HepG2 (cell line): ENCODE measurements around the gene NAT14. TPM values are rescaled to one million over a fixed set of nuclear protein-coding genes. Genes with fewer than 3 reads are reported as not detected.
A peak's percentile ranks its signal among the peaks of the same experiment; 100 is the strongest.

Experiments
- ATAC-seq: fragments of 200-7000 bp; cut with Tn5 transposase; 3 replicates; pipeline ENCODE4 v1.9.1; 2020; ENCODE audit warnings: mild to moderate bottlenecking, moderate library complexity
- BruUV-seq: library from RNA; stranded (reverse); fragments of 400-500 nt; replicated peaks from 2 replicates; lab custom pipeline; 2021; lab: Mats Ljungman, UMichigan
- CTCF ChIA-PET: fragments of 300-600 bp; formaldehyde crosslinking; extraction: SDS; loops from one replicate; lab custom pipeline; 2021; ENCODE audit warnings: low total read pairs, inconsistent platforms, low intra/inter-chr PET ratio; lab: Yijun Ruan, JAX
- POLR2A ChIA-PET: fragments of 350-600 bp; sonication (Branson Sonifier 250); formaldehyde crosslinking; loops from one replicate; lab custom pipeline; 2020; ENCODE audit warnings: antibody characterized with exemption, inconsistent platforms; lab: Yijun Ruan, JAX
- DNase-seq: peaks from one replicate; pipeline ENCODE4 v3.0.0-alpha.2; 2015; ENCODE audit warnings: low spot score
- FAIRE-seq: peaks from 3 replicates; lab custom pipeline; 2011; peaks lifted over from hg19 to GRCh38; lab: Jason Lieb, UNC
- H2AFZ ChIP-seq: one replicate; pipeline ENCODE4 v1.6.1; 2011; ENCODE audit warnings: low read length, inconsistent platforms
- H3K27ac ChIP-seq: fragments of 300-600 bp; 3 replicates; pipeline ENCODE4 v1.8.0; 2011; ENCODE audit warnings: mixed run types, mild to moderate bottlenecking, mixed read lengths, low read length, inconsistent platforms; ENCODE audit not compliant: insufficient read depth; ENCODE audit errors: extremely low read length
- H3K27me3 ChIP-seq, 2 experiments: fragments of 200-600 bp in 1 of 2; 2 replicates in 1 of 2; 3 replicates in 1 of 2; pipeline versions ENCODE4 v1.6.0 to v1.8.0; 2011; ENCODE audit warnings: low read length in 2 of 2, mild to moderate bottlenecking in 2 of 2, moderate library complexity in 2 of 2, inconsistent platforms in 1 of 2; ENCODE audit not compliant: insufficient read depth in 2 of 2, control insufficient read depth in 1 of 2
- H3K36me3 ChIP-seq, 2 experiments: fragments of 200-600 bp in 1 of 2; replicated peaks in 1 of 2; 2 replicates in 1 of 2; 3 replicates in 1 of 2; pipeline versions ENCODE4 v1.5.1 to v1.8.0; 2011; ENCODE audit warnings: low read length in 2 of 2, inconsistent platforms in 1 of 2; ENCODE audit not compliant: insufficient read depth in 2 of 2, control insufficient read depth in 1 of 2
- H3K4me1 ChIP-seq: 2 replicates; pipeline ENCODE4 v1.5.1; 2012; ENCODE audit warnings: low read length, inconsistent platforms; ENCODE audit not compliant: insufficient read depth
- H3K4me2 ChIP-seq: 2 replicates; pipeline ENCODE4 v1.6.0; 2011; ENCODE audit warnings: low read depth, low read length, inconsistent platforms
- H3K4me3 ChIP-seq, 3 experiments: fragments of 200-600 bp in 1 of 3; sonication (generic), shearing (Covaris generic) in 1 of 3; replicated peaks in 1 of 3; 2 replicates each; pipeline ENCODE4 v1.5.1; 2011 to 2016; ENCODE audit warnings: low read length in 3 of 3, inconsistent platforms in 2 of 3, low read depth in 2 of 3, mild to moderate bottlenecking in 2 of 3, control low read depth in 1 of 3, mixed read lengths in 1 of 3; ENCODE audit not compliant: insufficient read depth in 1 of 3
- H3K79me2 ChIP-seq: one replicate; pipeline ENCODE4 v1.6.1; 2011; ENCODE audit warnings: low read length, inconsistent platforms; ENCODE audit not compliant: insufficient read depth
- H3K9ac ChIP-seq: 2 replicates; pipeline ENCODE4 v1.6.0; 2011; ENCODE audit warnings: mild to moderate bottlenecking, low read depth, low read length, inconsistent platforms; ENCODE audit not compliant: insufficient read depth
- H3K9me3 ChIP-seq: 2 replicates; pipeline ENCODE4 v1.5.1; 2012; ENCODE audit warnings: mild to moderate bottlenecking, low read length
- H4K20me1 ChIP-seq: 2 replicates; pipeline ENCODE4 v1.6.0; 2011; ENCODE audit warnings: inconsistent platforms, mild to moderate bottlenecking, low read length, moderate library complexity; ENCODE audit not compliant: insufficient read depth
- GATAD1 ChIP-seq: IDR thresholded peaks from 2 replicates; pipeline ENCODE4 v1.6.1; 2016; ENCODE audit warnings: missing genetic modification reagents, missing compliant biosample characterization
- GATAD2A ChIP-seq: IDR thresholded peaks from 2 replicates; pipeline ENCODE4 v1.6.1; 2016
- HOXD1 ChIP-seq: sonication (generic); formaldehyde crosslinking; IDR thresholded peaks from 2 replicates; pipeline ENCODE4 v1.5.0; 2020; ENCODE audit warnings: missing genetic modification reagents
- JUND ChIP-seq: sonication (generic); formaldehyde crosslinking; IDR thresholded peaks from 2 replicates; pipeline ENCODE4 v1.8.0; 2022; ENCODE audit warnings: mild to moderate bottlenecking, missing genetic modification reagents
- KDM1A ChIP-seq: IDR thresholded peaks from 2 replicates; pipeline ENCODE4 v1.6.1; 2016; ENCODE audit warnings: missing compliant biosample characterization
- KDM2A ChIP-seq: sonication (generic); formaldehyde crosslinking; IDR thresholded peaks from 2 replicates; pipeline ENCODE4 v1.4.0; 2020; ENCODE audit warnings: low read depth, missing genetic modification reagents, borderline replicate concordance
- POLR2AphosphoS2 ChIP-seq: IDR thresholded peaks from 2 replicates; pipeline ENCODE4 v1.6.1; 2011; ENCODE audit warnings: low read depth, low read length, improper control_type of control experiment
- ZNF136 ChIP-seq: sonication (generic); formaldehyde crosslinking; IDR thresholded peaks from 2 replicates; pipeline ENCODE4 v1.8.1; 2022; ENCODE audit warnings: low read depth, mild to moderate bottlenecking, moderate library complexity, missing genetic modification reagents
- ZNF160 ChIP-seq: sonication (generic); formaldehyde crosslinking; IDR thresholded peaks from 2 replicates; pipeline ENCODE4 v1.8.0; 2022; ENCODE audit warnings: mild to moderate bottlenecking, inconsistent platforms, missing genetic modification reagents
- ZNF629 ChIP-seq: sonication (generic); formaldehyde crosslinking; conservative IDR thresholded peaks from 2 replicates; pipeline ENCODE4 v1.5.0; 2020; ENCODE audit warnings: missing genetic modification reagents
- WGBS: methylation state at CpG from one replicate; pipeline ENCODE4 v1.1.6; 2017; ENCODE audit warnings: low lambda C conversion rate; 5-methylcytosine and 5-hydroxymethylcytosine counted together
- in situ Hi-C: cut with HindIII; loops from 2 replicates; pipeline ENCODE4 v1.10.0; 2017; ENCODE audit warnings: low pct_unique_long_range_greater_than_20kb; ENCODE audit not compliant: extremely low pct_ligation_motif_present
- intact Hi-C: fragments of 100-400 bp; cut with micrococcal nuclease; formaldehyde crosslinking; loops from one replicate; pipeline ENCODE4 v1.10.0; 2022; ENCODE audit not compliant: unreplicated experiment
- polyA plus RNA-seq, 8 experiments: library from polyadenylated mRNA; depleted of rRNA in 3 of 8; stranded (reverse) in 7 of 8; unstranded in 1 of 8; fragments of >200 nt; fragmentation: Illumina TruSeq in 4 of 8; extraction: Trizol in 4 of 8; gene quantifications; 2 replicates each; pipeline versions ENCODE4 v1.2.1 to v1.2.3, GENCODE V29; 2011 to 2016; ENCODE audit warnings: low read depth in 4 of 8, missing spikeins in 1 of 8, mixed read lengths in 1 of 8; ENCODE audit not compliant: insufficient read depth in 1 of 8
- total RNA-seq, 5 experiments: library from RNA; depleted of rRNA; stranded (reverse); fragments of >200 nt; fragmentation: Illumina TruSeq; extraction: Trizol; gene quantifications; 2 replicates each; pipeline ENCODE4 v1.2.3, GENCODE V29; 2016; ENCODE audit warnings: low read depth in 1 of 5
- TF ChIP-seq, protein P1 (sequence below): sonication (generic); formaldehyde crosslinking; IDR thresholded peaks from 2 replicates; pipeline ENCODE4 v1.9.0; 2021; ENCODE audit warnings: missing genetic modification reagents, mild to moderate bottlenecking, borderline replicate concordance
- TF ChIP-seq, protein P2 (sequence below), 2 experiments: sonication (generic) in 1 of 2; formaldehyde crosslinking in 1 of 2; IDR thresholded peaks; 2 replicates each; pipeline versions ENCODE4 v1.5.1 to v1.6.1; 2011 to 2020; ENCODE audit warnings: borderline replicate concordance in 1 of 2, low read depth in 1 of 2, low read length in 1 of 2, mild to moderate bottlenecking in 1 of 2, missing genetic modification reagents in 1 of 2, moderate library complexity in 1 of 2
- TF ChIP-seq, protein P3 (sequence below): sonication (generic); formaldehyde crosslinking; IDR thresholded peaks from 2 replicates; pipeline ENCODE4 v1.8.1; 2023; ENCODE audit warnings: mild to moderate bottlenecking, missing genetic modification reagents, borderline replicate concordance

NAT14 gene
- total and polyA plus RNA-seq, 2 of the 13 experiments (the other 11 are each of a cell fraction or from before 2014, with no cell fraction given) = 20.7 to 22.3 TPM

DNA sequence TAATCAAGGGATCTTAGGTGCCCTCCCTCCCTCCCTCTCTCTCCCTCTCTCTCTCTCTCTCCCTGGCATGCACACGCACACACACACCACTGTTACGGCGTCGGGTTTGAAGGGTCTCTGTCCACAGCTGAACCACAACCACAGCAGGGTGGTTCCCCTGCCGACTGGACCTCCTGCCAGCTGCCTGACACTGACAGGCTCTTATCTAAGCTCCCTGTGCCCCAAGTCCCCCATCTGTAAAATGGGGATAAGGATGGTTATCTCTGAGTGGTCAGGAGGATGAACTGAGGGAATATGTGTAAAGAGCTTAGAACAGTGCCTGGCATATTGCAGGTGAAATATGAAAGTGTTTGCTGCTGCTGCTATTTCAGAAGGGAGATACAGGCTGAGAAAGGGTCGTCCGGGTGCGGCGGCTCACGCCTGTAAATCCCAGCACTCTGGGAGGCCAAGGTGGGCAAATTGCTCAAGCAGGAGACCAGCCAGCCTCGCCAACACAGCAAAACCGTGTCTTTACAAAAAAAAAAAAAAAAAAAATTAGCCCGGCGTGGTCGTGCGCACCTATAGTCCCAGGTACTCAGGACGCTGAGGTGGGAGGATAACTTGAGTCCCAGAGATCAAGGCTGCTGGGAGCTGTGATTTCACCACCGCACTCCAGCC is 41.0 kb upstream of the NAT14 start:
- no peak for FAIRE-seq
- H2AFZ ChIP-seq = no peak overlapping the region
- H3K79me2 ChIP-seq = no peaks in the 10 kb centered on the region
- TF ChIP-seq JUND (CRISPR knock-in tag) (no peak), ZNF629 (CRISPR knock-in tag) (peak; percentile 10; the same call in 1 of the 2 replicates), KDM2A (CRISPR knock-in tag) (no peak), POLR2AphosphoS2 (no peak)
- in situ Hi-C loops (no loop called here), intact Hi-C loops (no loop called here)
- no peak for ATAC-seq
- peaks cover 4% of the 10 kb centered on the region; the same call in 1 of the 2 replicates for H4K20me1 ChIP-seq
- 12% methylated on average over 18 of the region's 18 CpGs for WGBS
- ChIA-PET POLR2A (no interaction called here), CTCF (no interaction called here)
- H3K27me3 ChIP-seq = peaks cover 6 to 52% of the 10 kb centered on the region in 2 experiments; a peak in 4 of 5 replicates
- H3K4me2 ChIP-seq = no peak overlapping the region
- H3K9ac ChIP-seq = no peak overlapping the region
- H3K9me3 ChIP-seq = no peaks in the 10 kb centered on the region
- no peak overlapping the region for H3K27ac ChIP-seq
- BruUV-seq = no TSS peak
- H3K36me3 ChIP-seq = no peaks in the 10 kb centered on the region
- no peak overlapping the region for H3K4me3 ChIP-seq
- DNase-seq = no peak
- no peaks in the 10 kb centered on the region for H3K4me1 ChIP-seq

DNA sequence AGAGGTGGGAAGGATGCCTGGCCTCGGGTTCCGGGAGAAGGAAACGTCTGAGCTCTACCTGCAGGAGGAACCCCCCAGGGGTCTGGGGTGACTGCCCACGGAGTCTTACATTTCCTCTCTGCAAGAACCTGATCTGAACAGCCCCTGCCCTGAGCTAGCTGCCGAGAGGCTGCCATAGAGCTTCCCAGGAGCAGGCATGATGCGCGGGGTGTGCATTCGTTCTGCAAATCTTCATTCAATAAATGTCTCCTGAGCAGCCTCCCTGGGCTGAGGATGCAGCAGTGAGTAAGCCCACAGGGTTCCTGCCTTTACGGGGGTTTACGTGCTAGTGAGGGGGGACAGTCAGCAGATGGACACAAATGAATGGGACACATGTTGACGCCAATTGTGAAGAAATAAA is 40.3 kb upstream of the NAT14 start:
- H3K9ac ChIP-seq = no peak overlapping the region
- DNase-seq = no peak
- peaks cover 6 to 56% of the 10 kb centered on the region in 2 experiments; a peak in 4 of 5 replicates for H3K27me3 ChIP-seq
- H3K27ac ChIP-seq = no peak overlapping the region
- ChIA-PET CTCF (no interaction called here), POLR2A (no interaction called here)
- H4K20me1 ChIP-seq = peaks cover 4% of the 10 kb centered on the region; the same call in 1 of the 2 replicates
- H3K36me3 ChIP-seq = no peaks in the 10 kb centered on the region
- no peaks in the 10 kb centered on the region for H3K9me3 ChIP-seq
- FAIRE-seq = no peak
- in situ Hi-C loops (no loop called here), intact Hi-C loops (no loop called here)
- no peak overlapping the region for H2AFZ ChIP-seq
- no peaks in the 10 kb centered on the region for H3K4me1 ChIP-seq
- no peak overlapping the region for H3K4me3 ChIP-seq
- 27% methylated on average over 7 of the region's 11 CpGs for WGBS
- BruUV-seq = no TSS peak
- no peak for ATAC-seq
- no peak overlapping the region for H3K4me2 ChIP-seq
- no peaks in the 10 kb centered on the region for H3K79me2 ChIP-seq
- TF ChIP-seq, protein P1, sequence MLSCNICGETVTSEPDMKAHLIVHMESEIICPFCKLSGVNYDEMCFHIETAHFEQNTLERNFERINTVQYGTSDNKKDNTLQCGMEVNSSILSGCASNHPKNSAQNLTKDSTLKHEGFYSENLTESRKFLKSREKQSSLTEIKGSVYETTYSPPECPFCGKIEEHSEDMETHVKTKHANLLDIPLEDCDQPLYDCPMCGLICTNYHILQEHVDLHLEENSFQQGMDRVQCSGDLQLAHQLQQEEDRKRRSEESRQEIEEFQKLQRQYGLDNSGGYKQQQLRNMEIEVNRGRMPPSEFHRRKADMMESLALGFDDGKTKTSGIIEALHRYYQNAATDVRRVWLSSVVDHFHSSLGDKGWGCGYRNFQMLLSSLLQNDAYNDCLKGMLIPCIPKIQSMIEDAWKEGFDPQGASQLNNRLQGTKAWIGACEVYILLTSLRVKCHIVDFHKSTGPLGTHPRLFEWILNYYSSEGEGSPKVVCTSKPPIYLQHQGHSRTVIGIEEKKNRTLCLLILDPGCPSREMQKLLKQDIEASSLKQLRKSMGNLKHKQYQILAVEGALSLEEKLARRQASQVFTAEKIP (CRISPR knock-in tag) = no peak
- TF ChIP-seq KDM1A (CRISPR knock-in tag) (no peak), ZNF160 (CRISPR knock-in tag) (no peak), ZNF136 (CRISPR knock-in tag) (no peak), GATAD1 (CRISPR knock-in tag) (no peak), GATAD2A (no peak), HOXD1 (CRISPR knock-in tag) (no peak)
- TF ChIP-seq, protein P2, sequence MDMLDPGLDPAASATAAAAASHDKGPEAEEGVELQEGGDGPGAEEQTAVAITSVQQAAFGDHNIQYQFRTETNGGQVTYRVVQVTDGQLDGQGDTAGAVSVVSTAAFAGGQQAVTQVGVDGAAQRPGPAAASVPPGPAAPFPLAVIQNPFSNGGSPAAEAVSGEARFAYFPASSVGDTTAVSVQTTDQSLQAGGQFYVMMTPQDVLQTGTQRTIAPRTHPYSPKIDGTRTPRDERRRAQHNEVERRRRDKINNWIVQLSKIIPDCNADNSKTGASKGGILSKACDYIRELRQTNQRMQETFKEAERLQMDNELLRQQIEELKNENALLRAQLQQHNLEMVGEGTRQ (IDR thresholded peaks at IDR 0.05; ENCODE audit: low read depth, low read length) = no peak
- TF ChIP-seq, protein P2 (CRISPR knock-in tag; IDR thresholded peaks at IDR 0.05; ENCODE audit: borderline replicate concordance) = no peak
- TF ChIP-seq, protein P3, sequence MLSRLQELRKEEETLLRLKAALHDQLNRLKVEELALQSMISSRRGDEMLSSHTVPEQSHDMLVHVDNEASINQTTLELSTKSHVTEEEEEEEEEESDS (CRISPR knock-in tag) = no peak
